NT2/D1 (cell line): ENCODE results near the gene SLC44A3.

ENCODE experiments used
- DNase-seq: peaks from one replicate; pipeline ENCODE4 v3.0.0-alpha.2; 2011; ENCODE audit warnings: low read depth, low spot score
- H3K27me3 ChIP-seq: 2 replicates; pipeline ENCODE4 v1.6.0; 2011; ENCODE audit warnings: mild to moderate bottlenecking; ENCODE audit not compliant: insufficient read length, insufficient read depth
- H3K36me3 ChIP-seq: 2 replicates; pipeline ENCODE4 v1.6.1; 2011; ENCODE audit warnings: mild to moderate bottlenecking, low read length, mixed read lengths; ENCODE audit not compliant: insufficient read depth, insufficient read length
- H3K4me1 ChIP-seq: 2 replicates; pipeline ENCODE4 v1.5.1; 2011; ENCODE audit not compliant: insufficient read depth, insufficient read length
- H3K4me3 ChIP-seq: 2 replicates; pipeline ENCODE4 v1.5.1; 2011; ENCODE audit warnings: low read depth; ENCODE audit not compliant: insufficient read length
- H3K9ac ChIP-seq: 2 replicates; pipeline ENCODE4 v1.6.0; 2011; ENCODE audit warnings: low read depth; ENCODE audit not compliant: insufficient read length
- H3K9me3 ChIP-seq: 2 replicates; pipeline ENCODE4 v1.5.1; 2011; ENCODE audit warnings: mild to moderate bottlenecking, low read length; ENCODE audit not compliant: insufficient read depth
- SUZ12 ChIP-seq: IDR thresholded peaks from 2 replicates; pipeline ENCODE4 v1.6.1; 2011; ENCODE audit not compliant: insufficient read length, insufficient read depth; ENCODE audit errors: extremely low read depth
- YY1 ChIP-seq: IDR thresholded peaks from 2 replicates; pipeline ENCODE4 v1.6.1; 2011; ENCODE audit not compliant: insufficient read length, insufficient read depth
- ZNF274 ChIP-seq: IDR thresholded peaks from 2 replicates; pipeline ENCODE4 v1.6.1; 2011; ENCODE audit warnings: mild to moderate bottlenecking, low read depth, low read length

The SLC44A3 gene

DNA sequence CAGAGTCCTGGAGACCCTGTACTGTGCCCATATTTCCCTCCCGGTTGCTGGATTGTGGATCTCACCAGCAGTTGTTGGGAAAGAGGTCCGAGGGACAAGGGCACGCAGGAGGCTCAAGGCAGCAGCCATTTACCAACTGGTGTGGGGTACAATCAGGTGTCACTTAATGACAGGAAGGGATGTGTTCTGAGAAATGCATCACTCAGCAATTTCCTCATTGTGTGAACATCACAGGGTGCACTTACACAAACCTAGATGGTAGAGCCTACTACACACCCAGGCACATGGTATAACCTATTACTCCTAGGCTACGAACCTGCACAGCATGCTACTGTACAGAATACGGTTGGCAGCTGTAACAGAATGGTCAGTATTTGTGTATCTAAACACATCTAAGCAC lies 20.7 kb downstream of the SLC44A3 start:
- no peak overlapping the region for H3K9ac ChIP-seq
- no peaks in the 10 kb centered on the region for H3K9me3 ChIP-seq
- no peak for TF ChIP-seq YY1
- no peak for TF ChIP-seq SUZ12
- no peak for TF ChIP-seq ZNF274
- H3K36me3 ChIP-seq = no peaks in the 10 kb centered on the region
- DNase-seq = no peak
- no peaks in the 10 kb centered on the region for H3K4me1 ChIP-seq
- H3K4me3 ChIP-seq = no peak overlapping the region
- no peaks in the 10 kb centered on the region for H3K27me3 ChIP-seq

DNA sequence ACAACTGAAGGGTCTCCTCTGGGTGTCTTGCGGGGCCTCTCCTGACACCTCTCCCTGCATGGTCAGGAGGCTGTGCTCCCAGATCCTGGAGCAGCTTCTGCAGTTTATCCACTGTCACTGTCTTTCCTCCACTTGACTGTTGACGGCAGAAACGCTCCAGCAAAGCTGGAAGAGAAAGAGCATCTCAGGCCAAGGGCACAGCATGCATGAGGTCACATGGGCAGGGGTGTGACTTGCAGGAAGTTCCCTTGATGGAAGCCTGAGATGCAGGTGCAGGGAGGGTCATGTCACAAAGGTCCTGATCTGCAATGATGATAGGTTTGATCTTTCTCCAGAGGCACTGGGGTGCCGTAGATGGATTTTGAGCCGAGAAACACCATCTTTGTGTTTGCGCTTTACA lies 23.3 kb downstream of the SLC44A3 start:
- H3K36me3 ChIP-seq = no peaks in the 10 kb centered on the region
- H3K9ac ChIP-seq = no peak overlapping the region
- no peak overlapping the region for H3K4me3 ChIP-seq
- no peak for DNase-seq
- TF ChIP-seq SUZ12 (no peak), YY1 (no peak), ZNF274 (no peak)
- no peaks in the 10 kb centered on the region for H3K27me3 ChIP-seq
- H3K4me1 ChIP-seq = no peaks in the 10 kb centered on the region
- no peaks in the 10 kb centered on the region for H3K9me3 ChIP-seq

DNA sequence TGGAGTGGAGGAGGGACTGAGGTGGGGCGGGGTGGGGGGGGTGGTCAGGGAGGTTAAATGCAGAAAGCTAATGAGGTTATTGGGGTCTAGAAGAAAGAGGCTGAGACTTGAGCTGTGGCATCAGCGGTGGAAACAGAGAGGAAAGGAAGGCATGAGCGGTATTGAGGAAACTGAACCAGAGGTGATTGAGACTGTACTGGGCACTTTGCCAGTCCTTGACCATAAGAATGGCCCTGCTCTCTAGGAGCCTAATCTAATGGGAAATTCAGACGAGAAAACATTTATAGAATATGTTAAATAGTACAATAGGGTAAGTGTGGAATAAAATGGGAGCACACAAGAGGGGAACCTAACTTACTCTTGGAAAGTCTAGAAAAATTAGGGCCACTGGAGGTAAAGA lies 23.7 kb downstream of the SLC44A3 start:
- H3K9ac ChIP-seq = no peak overlapping the region
- DNase-seq = no peak
- no peaks in the 10 kb centered on the region for H3K9me3 ChIP-seq
- H3K4me1 ChIP-seq = no peaks in the 10 kb centered on the region
- H3K36me3 ChIP-seq = no peaks in the 10 kb centered on the region
- TF ChIP-seq SUZ12 (no peak), YY1 (no peak), ZNF274 (no peak)
- no peaks in the 10 kb centered on the region for H3K27me3 ChIP-seq
- no peak overlapping the region for H3K4me3 ChIP-seq

DNA sequence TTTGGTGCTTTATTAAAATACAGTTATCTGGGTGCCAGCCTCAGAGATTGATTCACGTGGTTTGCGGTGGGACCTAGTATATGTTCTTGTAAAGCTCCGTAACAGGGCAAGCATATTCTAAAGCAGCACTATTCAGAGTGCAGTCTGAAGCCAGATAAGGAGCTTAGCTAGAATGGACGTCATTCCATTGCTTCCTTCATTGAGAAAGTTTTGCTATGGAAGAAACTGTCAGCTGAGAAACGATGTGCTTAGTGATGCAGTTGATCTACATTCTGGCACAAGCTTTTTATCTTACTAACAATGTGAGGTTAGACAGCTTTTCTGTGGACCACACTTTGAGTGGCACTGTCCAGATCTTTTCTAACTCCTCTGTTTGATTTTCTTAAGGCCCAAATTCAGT lies 26.2 kb downstream of the SLC44A3 start:
- no peaks in the 10 kb centered on the region for H3K27me3 ChIP-seq
- no peak overlapping the region for H3K4me3 ChIP-seq
- no peak for DNase-seq
- no peaks in the 10 kb centered on the region for H3K36me3 ChIP-seq
- H3K4me1 ChIP-seq = no peaks in the 10 kb centered on the region
- TF ChIP-seq ZNF274 (no peak), SUZ12 (no peak), YY1 (no peak)
- H3K9ac ChIP-seq = no peak overlapping the region
- no peaks in the 10 kb centered on the region for H3K9me3 ChIP-seq

DNA sequence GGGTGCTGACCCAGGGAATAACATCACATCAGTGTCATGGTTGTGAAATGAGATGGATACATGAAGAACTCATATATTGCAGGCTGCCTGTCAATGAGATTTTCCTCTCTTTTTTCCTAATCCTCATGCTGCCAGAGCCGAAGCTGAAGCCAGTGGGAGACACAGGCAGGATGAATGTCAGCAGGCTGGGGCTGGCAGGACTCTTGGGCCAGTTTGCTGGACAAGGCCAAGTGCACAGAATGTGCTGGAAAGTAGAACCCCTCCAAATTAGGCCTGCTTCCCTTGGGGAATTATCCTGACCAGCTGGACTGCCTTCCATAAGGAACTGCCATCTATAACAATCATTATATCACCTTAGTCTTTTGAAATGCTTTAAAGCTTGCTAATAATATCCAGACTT lies 31.4 kb downstream of the SLC44A3 start:
- peaks cover 7% of the 10 kb centered on the region for H3K27me3 ChIP-seq
- H3K4me1 ChIP-seq = peaks cover 4% of the 10 kb centered on the region
- no peaks in the 10 kb centered on the region for H3K9me3 ChIP-seq
- no peak overlapping the region for H3K9ac ChIP-seq
- DNase-seq = no peak
- TF ChIP-seq SUZ12 = no peak
- H3K4me3 ChIP-seq = no peak overlapping the region
- H3K36me3 ChIP-seq = no peaks in the 10 kb centered on the region

- Histone ChIP-seq H3K36me3 (no peaks in the 10 kb centered on the region), H3K4me3 (no peak overlapping the region), H3K4me1 (peaks cover 4% of the 10 kb centered on the region), H3K9ac (no peak overlapping the region), H3K27me3 (peaks cover 7% of the 10 kb centered on the region), H3K9me3 (no peaks in the 10 kb centered on the region)
- no peak for DNase-seq
- TF ChIP-seq SUZ12 (no peak), ZNF274 (no peak), YY1 (no peak)
Observed at GRCh38 chr1:94852788-94853187, 32.6 kb downstream of the SLC44A3 start.

GRCh38 chr1:94854458-94855306 lies 34.5 kb downstream of the SLC44A3 start:
- H3K4me3 ChIP-seq = no peak overlapping the region
- H3K9ac ChIP-seq = peak overlapping the region; percentile 37
- H3K4me1 ChIP-seq = peaks cover 4% of the 10 kb centered on the region
- no peak for TF ChIP-seq YY1
- TF ChIP-seq ZNF274 = no peak
- TF ChIP-seq SUZ12 = no peak
- H3K9me3 ChIP-seq = no peaks in the 10 kb centered on the region
- H3K36me3 ChIP-seq = no peaks in the 10 kb centered on the region
- peak; percentile 93 for DNase-seq
- H3K27me3 ChIP-seq = peaks cover 7% of the 10 kb centered on the region
